NCI-H1417 treated with DMSO at 0.1 percent for 48 hours (cell line): ENCODE results near the gene PPIE.
"Not testable (repeated sequence)": the region's sequence is repeated elsewhere in the genome, so short reads cannot be mapped to it uniquely, and the experiment has no call there.

ENCODE experiments used
- DNase-seq: peaks from one replicate; lab custom pipeline; 2025; lab: John Stamatoyannopoulos, UW

PPIE gene

GRCh38 chr1:39777896-39778295 is 39.2 kb downstream of the PPIE start:
- DNase-seq = not testable (repeated sequence)

GRCh38 chr1:39778463-39779099 is 39.9 kb downstream of the PPIE start:
- DNase-seq = not testable (repeated sequence)

GRCh38 chr1:39779137-39779536 is 40.5 kb downstream of the PPIE start:
- no peak for DNase-seq

GRCh38 chr1:39779821-39780220 is 41.1 kb downstream of the PPIE start:
- DNase-seq = no peak

GRCh38 chr1:39781349-39781715 is 42.6 kb downstream of the PPIE start:
- no peak for DNase-seq

- no peak for DNase-seq
These were observed 43.4 kb downstream of the PPIE start for GRCh38 chr1:39782103-39782502.

- DNase-seq = not testable (repeated sequence)
These were observed 44.0 kb downstream of the PPIE start for GRCh38 chr1:39782685-39783084.

- not testable (repeated sequence) for DNase-seq
These were observed 47.8 kb downstream of the PPIE start for GRCh38 chr1:39786303-39787107.

GRCh38 chr1:39787108-39787375 is 48.4 kb downstream of the PPIE start:
- not testable (repeated sequence) for DNase-seq

- no peak for DNase-seq
These were observed 48.8 kb downstream of the PPIE start for GRCh38 chr1:39787468-39787867.

- not testable (repeated sequence) for DNase-seq
These were observed 49.3 kb downstream of the PPIE start for GRCh38 chr1:39787964-39788363.

GRCh38 chr1:39788426-39788757 is 49.7 kb downstream of the PPIE start:
- DNase-seq = no peak

- no peak for DNase-seq
These were observed 50.3 kb downstream of the PPIE start, which contains the start of gene BMP8B for GRCh38 chr1:39788758-39789570. BMP8B (minus strand) TSS chr1:39788865; CDS start chr1:39788485, 380 bp downstream.

- no peak for DNase-seq
These were observed 51.0 kb downstream of the PPIE start for GRCh38 chr1:39789571-39790110.

- no peak for DNase-seq
These were observed 53.2 kb downstream of the PPIE start for GRCh38 chr1:39791838-39792237.

- DNase-seq = no peak
These were observed 57.0 kb downstream of the PPIE start for GRCh38 chr1:39795651-39796050.

- peak; percentile 23 for DNase-seq
These were observed 60.4 kb downstream of the PPIE start for GRCh38 chr1:39798859-39799769.

- DNase-seq = no peak
These were observed 61.2 kb downstream of the PPIE start for GRCh38 chr1:39799770-39800470.

GRCh38 chr1:39800471-39800835 is 61.8 kb downstream of the PPIE start:
- no peak for DNase-seq

GRCh38 chr1:39802496-39803260 is 64.0 kb downstream of the PPIE start:
- no peak for DNase-seq
